ENCODE measurements around the gene CLTC. TPM values are rescaled to one million over a fixed set of nuclear protein-coding genes. Genes with fewer than 3 reads are reported as not detected.

Gene CLTC
- total and polyA plus RNA-seq, 10 of the 15 experiments (the other 5 are each of a cell fraction or from before 2014, with no cell fraction given): 77.5 to 188 (median 129) TPM

GRCh38 chr17:59619298-59620063, at the start of gene CLTC (continued):
- peak; percentile 49; the same call in 1 of the 2 replicates for TF ChIP-seq REST (IDR thresholded peaks at IDR 0.05; ENCODE audit: low read depth, low read length)
- TF ChIP-seq SMARCA5 (IDR thresholded peaks at IDR 0.05): peak; percentile 92
- TF ChIP-seq HDGF (IDR thresholded peaks at IDR 0.05): 0 out of 2 replicates have a peak, but pooled peaks have one; percentile 39
- TF ChIP-seq NBN (IDR thresholded peaks at IDR 0.05): peak; percentile 99
- TF ChIP-seq NR2C2 (IDR thresholded peaks at IDR 0.05; ENCODE audit: borderline replicate concordance, control insufficient read depth, insufficient read length, low read depth): no peak
- TF ChIP-seq POU2F2 (IDR thresholded peaks at IDR 0.05; ENCODE audit: borderline replicate concordance, low read depth, low read length): peak; percentile 65; the same call in 2 of the 3 replicates
- no peak for TF ChIP-seq IRF5 (IDR thresholded peaks at IDR 0.05; ENCODE audit: borderline replicate concordance)
- 0 out of 2 replicates have a peak, but pooled peaks have one; percentile 54 for TF ChIP-seq MTA3 (IDR thresholded peaks at IDR 0.05; ENCODE audit: borderline replicate concordance, low read length)
- no peak for TF ChIP-seq NFYA (IDR thresholded peaks at IDR 0.05; ENCODE audit: borderline replicate concordance, low read depth, low read length)
- peak; percentile 60; the same call in 1 of the 2 replicates for TF ChIP-seq NFIC (IDR thresholded peaks at IDR 0.05; ENCODE audit: low read depth, low read length)
- TF ChIP-seq DPF2 (IDR thresholded peaks at IDR 0.05): peak; percentile 87
- peak; percentile 54; the same call in 1 of the 2 replicates for TF ChIP-seq SREBF1 (IDR thresholded peaks at IDR 0.05; ENCODE audit: low read length)
- TF ChIP-seq CTCF (IDR thresholded peaks at IDR 0.05 in 2 of 3, conservative IDR thresholded peaks at IDR 0.05 in 1 of 3; ENCODE audit: control insufficient read depth in 2 of 3, extremely low read depth in 1 of 3, insufficient read depth in 1 of 3, low read depth in 3 of 3, low read length in 3 of 3): no peak
- peak; percentile 76; the same call in 1 of the 2 replicates for TF ChIP-seq RB1 (IDR thresholded peaks at IDR 0.05; ENCODE audit: borderline replicate concordance)
- no peak for TF ChIP-seq YBX1 (IDR thresholded peaks at IDR 0.05)
- TF ChIP-seq FOXM1 (IDR thresholded peaks at IDR 0.05; ENCODE audit: low read depth, low read length): peak; percentile 76
- TF ChIP-seq PAX8 (IDR thresholded peaks at IDR 0.05): 0 out of 2 replicates have a peak, but pooled peaks have one; percentile 42
- peak; percentile 95 for TF ChIP-seq TCF3 (IDR thresholded peaks at IDR 0.05; ENCODE audit: borderline replicate concordance, insufficient read depth, low read depth, low read length)
- peak; percentile 58; the same call in 1 of the 2 replicates for TF ChIP-seq ZBTB33 (IDR thresholded peaks at IDR 0.05)
- TF ChIP-seq PBX3 (IDR thresholded peaks at IDR 0.05; ENCODE audit: insufficient replicate concordance, low read depth, low read length): peak; percentile 89
